ENCODE results near the gene SGSM2. TPM values are rescaled to one million over a fixed set of nuclear protein-coding genes. Genes with fewer than 3 reads are reported as not detected.

Gene SGSM2
- total and polyA plus RNA-seq, 2 of the 8 experiments (the other 6 are each of a cell fraction or from before 2014, with no cell fraction given): 44.5 to 77.7 TPM

DNA sequence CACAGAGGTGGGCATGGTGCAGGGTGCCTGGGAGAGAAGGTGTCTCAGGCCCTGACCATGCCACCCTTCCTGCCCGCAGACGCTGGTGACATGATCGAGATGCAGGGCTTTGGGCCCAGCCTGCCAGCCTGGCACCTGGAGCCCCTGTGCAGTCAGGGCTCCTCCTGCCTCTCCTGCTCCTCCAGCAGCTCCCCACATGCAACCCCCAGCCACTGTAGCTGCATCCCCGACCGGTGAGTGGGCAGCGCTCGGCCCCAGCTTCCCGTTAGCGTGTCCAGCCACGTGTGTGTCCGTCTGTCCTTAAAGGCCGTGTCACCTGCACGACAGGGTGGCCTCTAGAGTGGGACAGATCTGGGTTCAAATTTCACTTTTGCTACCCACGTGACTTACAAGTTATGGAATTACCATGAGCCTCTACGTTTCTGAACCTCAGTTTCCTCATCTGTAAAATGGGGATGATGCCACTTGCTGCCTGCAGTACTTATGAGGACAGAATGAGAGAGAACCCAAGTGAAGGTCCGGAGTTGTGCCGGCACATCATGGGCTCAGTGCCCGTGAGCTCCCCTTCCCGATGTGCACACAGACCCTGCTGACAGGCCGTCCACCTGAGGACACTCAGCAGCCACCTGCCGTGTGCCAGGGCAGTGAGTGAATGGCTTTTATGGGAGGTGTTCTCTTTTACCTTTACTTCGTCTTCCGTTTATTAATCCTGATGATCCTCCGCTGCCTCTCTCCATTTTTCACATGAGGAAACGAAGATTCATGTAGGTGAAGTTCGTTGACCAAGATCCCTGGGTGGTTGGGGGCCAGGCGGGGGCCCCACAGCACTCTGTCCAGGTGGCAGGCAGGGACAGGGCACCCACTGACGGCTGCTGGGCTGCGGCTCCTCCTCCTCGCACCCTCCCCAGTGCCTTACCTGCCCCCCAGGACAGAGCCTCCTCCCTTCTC, 34.2 kb downstream of the SGSM2 start:
- DNase-seq (ENCODE audit: low read depth in 1 of 2, low spot score in 2 of 2) (no peak), FAIRE-seq (no peak)
- no peak overlapping the region for H2BK12ac ChIP-seq (ENCODE audit: low read depth, low read length)
- H3K27me3 ChIP-seq (replicated peaks in 1 of 4; ENCODE audit: control insufficient read depth in 3 of 4, extremely low read depth in 1 of 4, insufficient read depth in 3 of 4, low read length in 3 of 4): no peaks in the 10 kb centered on the region
- H3K4me2 ChIP-seq (ENCODE audit: insufficient read depth in 1 of 2, low read depth in 2 of 2, low read length in 2 of 2): no peak overlapping the region
- peaks cover 2 to 3% of the 10 kb centered on the region in 2 experiments for H4K20me1 ChIP-seq (replicated peaks in 1 of 2; ENCODE audit: control insufficient read depth in 1 of 2, insufficient read depth in 2 of 2, low read length in 2 of 2)
- no peaks in the 10 kb centered on the region for H3K9me3 ChIP-seq (ENCODE audit: insufficient read depth in 2 of 2, low read depth in 1 of 2, low read length in 1 of 2)
- no peaks in the 10 kb centered on the region for H3K79me1 ChIP-seq (ENCODE audit: low read depth, low read length)
- no peak overlapping the region for H2BK120ac ChIP-seq (replicated peaks; ENCODE audit: low read depth, low read length)
- H2BK20ac ChIP-seq (ENCODE audit: low read length): no peak overlapping the region
- CTCF ChIA-PET (ENCODE audit: partially characterized antibody): interaction anchor here (1.5 to 13.4 kb wide), 6 partner anchors 10 to 45 kb away, joined by 8 to 209 read pairs (median 22); no protein-coding TSS in a partner anchor
- H2BK15ac ChIP-seq (ENCODE audit: low read length): no peak overlapping the region
- no peak overlapping the region for H4K91ac ChIP-seq (replicated peaks; ENCODE audit: insufficient read length, low read length)
- no peak overlapping the region for H2AK5ac ChIP-seq (ENCODE audit: low read depth, low read length)
- H3K9ac ChIP-seq (replicated peaks in 1 of 4; ENCODE audit: extremely low read depth in 1 of 4, low read depth in 3 of 4, low read length in 3 of 4): no peak overlapping the region
- H3K18ac ChIP-seq (ENCODE audit: extremely low read depth, low read length): no peak overlapping the region
- H3K4ac ChIP-seq (replicated peaks; ENCODE audit: insufficient read length, low read depth, low read length): no peak overlapping the region
- H4K5ac ChIP-seq (ENCODE audit: insufficient read length, low read depth, low read length): no peak overlapping the region
- POLR2A ChIA-PET (ENCODE audit: partially characterized antibody): interaction anchor here (0.8 to 5.7 kb wide), 6 partner anchors 11 to 45 kb away, joined by 3 to 34 read pairs (median 5); partner anchors contain the start of genes SGSM2 and TSR1
- H3K4me1 ChIP-seq (replicated peaks in 1 of 4; ENCODE audit: control insufficient read depth in 3 of 4, insufficient read depth in 4 of 4, low read length in 3 of 4): peaks cover 0 to 12% (median 5%) of the 10 kb centered on the region in 4 experiments; a peak in 3 of 7 replicates
- no peaks in the 10 kb centered on the region for H3K79me2 ChIP-seq (ENCODE audit: control insufficient read depth in 1 of 2, insufficient read depth in 2 of 2, low read length in 2 of 2)
- H3K23ac ChIP-seq (ENCODE audit: insufficient read length): no peak overlapping the region
- H2AFZ ChIP-seq (ENCODE audit: low read length): no peak overlapping the region
- H2BK5ac ChIP-seq (ENCODE audit: low read depth, low read length): no peak overlapping the region
- H3K56ac ChIP-seq (replicated peaks; ENCODE audit: insufficient read length, low read depth, low read length): no peak overlapping the region
- 96% methylated on average over 28 of the region's 30 CpGs; no CpG with 5 or more reads in 1 of the 2 experiments for WGBS, 2 experiments (ENCODE audit: extremely low coverage in 1 of 2, insufficient coverage in 1 of 2, insufficient read length in 1 of 2, insufficient replicate concordance in 2 of 2, low coverage in 1 of 2, low lambda C conversion rate in 2 of 2, missing lambda C conversion rate in 1 of 2)
- H3K14ac ChIP-seq (ENCODE audit: insufficient read length): no peak overlapping the region
- no peak overlapping the region for H4K8ac ChIP-seq (ENCODE audit: extremely low read depth, insufficient read depth, low read length)
- no peaks in the 10 kb centered on the region for H3K23me2 ChIP-seq (ENCODE audit: low read depth, low read length)
- H3K27ac ChIP-seq (ENCODE audit: low read depth, low read length): no peak overlapping the region
- peaks cover 0 to 13% (median 5%) of the 10 kb centered on the region in 4 experiments; a peak in 3 of 8 replicates for H3K36me3 ChIP-seq (ENCODE audit: control insufficient read depth in 2 of 4, insufficient read depth in 4 of 4, low read length in 3 of 4)
- no peak overlapping the region for H3K4me3 ChIP-seq (ENCODE audit: extremely low read depth in 1 of 4, insufficient read depth in 2 of 4, low read depth in 3 of 4, low read length in 4 of 4)
- TF ChIP-seq KDM5A (IDR thresholded peaks at IDR 0.05; ENCODE audit: low read length) (no peak), HDAC2 (IDR thresholded peaks at IDR 0.05; ENCODE audit: borderline replicate concordance in 1 of 2, low read depth in 2 of 2, low read length in 2 of 2) (no peak), CREB1 (IDR thresholded peaks at IDR 0.05) (no peak), CHD1 (IDR thresholded peaks at IDR 0.05; ENCODE audit: low read depth, low read length) (no peak), RBBP5 (IDR thresholded peaks at IDR 0.05; ENCODE audit: borderline replicate concordance, low read depth, low read length) (no peak), POLR2A (IDR thresholded peaks at IDR 0.05; ENCODE audit: control extremely low read depth in 1 of 2, low read depth in 2 of 2, low read length in 2 of 2) (no peak), MAX (IDR thresholded peaks at IDR 0.05) (no peak), GTF2F1 (IDR thresholded peaks at IDR 0.05; ENCODE audit: borderline replicate concordance, low read depth, low read length) (no peak), EZH2 (IDR thresholded peaks at IDR 0.05; ENCODE audit: low read depth, low read length, severe bottlenecking) (no peak), NRF1 (IDR thresholded peaks at IDR 0.05; ENCODE audit: low read depth, low read length) (no peak)

Measured in H1 (cell line).